ENCODE results near the gene CATSPERD.

DNA sequence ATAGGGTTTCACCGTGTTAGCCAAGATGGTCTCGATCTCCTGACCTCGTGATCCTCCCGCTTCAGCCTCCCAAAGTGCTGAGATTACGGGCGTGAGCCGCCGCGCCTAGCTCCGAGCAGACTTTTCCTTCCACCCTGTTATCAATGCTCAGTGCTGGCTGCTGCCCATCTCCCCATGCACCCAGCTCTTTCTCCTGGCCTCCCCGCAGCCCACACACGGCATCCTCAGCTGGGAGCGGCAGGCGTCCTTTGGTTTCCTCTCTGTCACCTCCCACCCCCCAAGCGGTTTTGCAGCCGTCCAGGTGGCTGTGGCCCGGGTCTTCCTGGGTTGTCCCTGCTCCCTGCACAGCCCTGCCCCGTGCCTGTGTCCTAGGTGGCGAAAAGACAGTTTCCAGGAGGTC, 52.0 kb downstream of the CATSPERD start:
- TF ChIP-seq, protein P1, sequence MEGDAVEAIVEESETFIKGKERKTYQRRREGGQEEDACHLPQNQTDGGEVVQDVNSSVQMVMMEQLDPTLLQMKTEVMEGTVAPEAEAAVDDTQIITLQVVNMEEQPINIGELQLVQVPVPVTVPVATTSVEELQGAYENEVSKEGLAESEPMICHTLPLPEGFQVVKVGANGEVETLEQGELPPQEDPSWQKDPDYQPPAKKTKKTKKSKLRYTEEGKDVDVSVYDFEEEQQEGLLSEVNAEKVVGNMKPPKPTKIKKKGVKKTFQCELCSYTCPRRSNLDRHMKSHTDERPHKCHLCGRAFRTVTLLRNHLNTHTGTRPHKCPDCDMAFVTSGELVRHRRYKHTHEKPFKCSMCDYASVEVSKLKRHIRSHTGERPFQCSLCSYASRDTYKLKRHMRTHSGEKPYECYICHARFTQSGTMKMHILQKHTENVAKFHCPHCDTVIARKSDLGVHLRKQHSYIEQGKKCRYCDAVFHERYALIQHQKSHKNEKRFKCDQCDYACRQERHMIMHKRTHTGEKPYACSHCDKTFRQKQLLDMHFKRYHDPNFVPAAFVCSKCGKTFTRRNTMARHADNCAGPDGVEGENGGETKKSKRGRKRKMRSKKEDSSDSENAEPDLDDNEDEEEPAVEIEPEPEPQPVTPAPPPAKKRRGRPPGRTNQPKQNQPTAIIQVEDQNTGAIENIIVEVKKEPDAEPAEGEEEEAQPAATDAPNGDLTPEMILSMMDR (conservative IDR thresholded peaks at IDR 0.05; ENCODE audit: low read depth, low read length): no peak
- no peak for TF ChIP-seq POLR2A (IDR thresholded peaks at IDR 0.05; ENCODE audit: low read depth, low read length)
